HepG2 (cell line): Measurements from ENCODE around the gene CDH22. TPM values are rescaled to one million over a fixed set of nuclear protein-coding genes. Genes with fewer than 3 reads are reported as not detected.
A peak's percentile ranks its signal among the peaks of the same experiment; 100 is the strongest.

Experiments
- ATAC-seq: fragments of 200-7000 bp; cut with Tn5 transposase; 3 replicates; pipeline ENCODE4 v1.9.1; 2020; ENCODE audit warnings: mild to moderate bottlenecking, moderate library complexity
- BruUV-seq: library from RNA; stranded (reverse); fragments of 400-500 nt; replicated peaks from 2 replicates; lab custom pipeline; 2021; lab: Mats Ljungman, UMichigan
- CTCF ChIA-PET: fragments of 300-600 bp; formaldehyde crosslinking; extraction: SDS; loops from one replicate; lab custom pipeline; 2021; ENCODE audit warnings: low total read pairs, inconsistent platforms, low intra/inter-chr PET ratio; lab: Yijun Ruan, JAX
- POLR2A ChIA-PET: fragments of 350-600 bp; sonication (Branson Sonifier 250); formaldehyde crosslinking; loops from one replicate; lab custom pipeline; 2020; ENCODE audit warnings: antibody characterized with exemption, inconsistent platforms; lab: Yijun Ruan, JAX
- DNase-seq: peaks from one replicate; pipeline ENCODE4 v3.0.0-alpha.2; 2015; ENCODE audit warnings: low spot score
- FAIRE-seq: peaks from 3 replicates; lab custom pipeline; 2011; peaks lifted over from hg19 to GRCh38; lab: Jason Lieb, UNC
- H2AFZ ChIP-seq: one replicate; pipeline ENCODE4 v1.6.1; 2011; ENCODE audit warnings: low read length, inconsistent platforms
- H3K27ac ChIP-seq: fragments of 300-600 bp; 3 replicates; pipeline ENCODE4 v1.8.0; 2011; ENCODE audit warnings: mixed run types, mild to moderate bottlenecking, mixed read lengths, low read length, inconsistent platforms; ENCODE audit not compliant: insufficient read depth; ENCODE audit errors: extremely low read length
- H3K27me3 ChIP-seq, 2 experiments: fragments of 200-600 bp in 1 of 2; 2 replicates in 1 of 2; 3 replicates in 1 of 2; pipeline versions ENCODE4 v1.6.0 to v1.8.0; 2011; ENCODE audit warnings: low read length in 2 of 2, mild to moderate bottlenecking in 2 of 2, moderate library complexity in 2 of 2, inconsistent platforms in 1 of 2; ENCODE audit not compliant: insufficient read depth in 2 of 2, control insufficient read depth in 1 of 2
- H3K36me3 ChIP-seq, 2 experiments: fragments of 200-600 bp in 1 of 2; replicated peaks in 1 of 2; 2 replicates in 1 of 2; 3 replicates in 1 of 2; pipeline versions ENCODE4 v1.5.1 to v1.8.0; 2011; ENCODE audit warnings: low read length in 2 of 2, inconsistent platforms in 1 of 2; ENCODE audit not compliant: insufficient read depth in 2 of 2, control insufficient read depth in 1 of 2
- H3K4me1 ChIP-seq: 2 replicates; pipeline ENCODE4 v1.5.1; 2012; ENCODE audit warnings: low read length, inconsistent platforms; ENCODE audit not compliant: insufficient read depth
- H3K4me2 ChIP-seq: 2 replicates; pipeline ENCODE4 v1.6.0; 2011; ENCODE audit warnings: low read depth, low read length, inconsistent platforms
- H3K4me3 ChIP-seq, 3 experiments: fragments of 200-600 bp in 1 of 3; sonication (generic), shearing (Covaris generic) in 1 of 3; replicated peaks in 1 of 3; 2 replicates each; pipeline ENCODE4 v1.5.1; 2011 to 2016; ENCODE audit warnings: low read length in 3 of 3, inconsistent platforms in 2 of 3, low read depth in 2 of 3, mild to moderate bottlenecking in 2 of 3, control low read depth in 1 of 3, mixed read lengths in 1 of 3; ENCODE audit not compliant: insufficient read depth in 1 of 3
- H3K79me2 ChIP-seq: one replicate; pipeline ENCODE4 v1.6.1; 2011; ENCODE audit warnings: low read length, inconsistent platforms; ENCODE audit not compliant: insufficient read depth
- H3K9ac ChIP-seq: 2 replicates; pipeline ENCODE4 v1.6.0; 2011; ENCODE audit warnings: mild to moderate bottlenecking, low read depth, low read length, inconsistent platforms; ENCODE audit not compliant: insufficient read depth
- H3K9me3 ChIP-seq: 2 replicates; pipeline ENCODE4 v1.5.1; 2012; ENCODE audit warnings: mild to moderate bottlenecking, low read length
- H4K20me1 ChIP-seq: 2 replicates; pipeline ENCODE4 v1.6.0; 2011; ENCODE audit warnings: inconsistent platforms, mild to moderate bottlenecking, low read length, moderate library complexity; ENCODE audit not compliant: insufficient read depth
- FOXC1 ChIP-seq: sonication (generic); formaldehyde crosslinking; IDR thresholded peaks from 2 replicates; pipeline ENCODE4 v1.8.0; 2022; ENCODE audit warnings: mild to moderate bottlenecking, missing genetic modification reagents, borderline replicate concordance
- MBD4 ChIP-seq: IDR thresholded peaks from 2 replicates; pipeline ENCODE4 v1.6.1; 2012; ENCODE audit warnings: low read length, inconsistent platforms, borderline replicate concordance
- SP140L ChIP-seq: sonication (generic); formaldehyde crosslinking; IDR thresholded peaks from 2 replicates; pipeline ENCODE4 v1.4.0; 2020; ENCODE audit warnings: missing genetic modification reagents, borderline replicate concordance
- SP4 ChIP-seq: sonication (generic); formaldehyde crosslinking; IDR thresholded peaks from 2 replicates; pipeline ENCODE4 v1.8.1; 2023; ENCODE audit warnings: mild to moderate bottlenecking, missing genetic modification reagents
- TBX2 ChIP-seq: sonication (generic); formaldehyde crosslinking; IDR thresholded peaks from 2 replicates; pipeline ENCODE4 v1.5.0; 2020; ENCODE audit warnings: missing genetic modification reagents, mild to moderate bottlenecking, borderline replicate concordance
- YEATS2 ChIP-seq: sonication (generic); formaldehyde crosslinking; IDR thresholded peaks from 2 replicates; pipeline ENCODE4 v1.4.0; 2020; ENCODE audit warnings: missing genetic modification reagents, borderline replicate concordance
- ZNF335 ChIP-seq: sonication (generic); formaldehyde crosslinking; IDR thresholded peaks from 2 replicates; pipeline ENCODE4 v1.4.0; 2020; ENCODE audit warnings: missing genetic modification reagents
- ZNF33B ChIP-seq: sonication (generic); formaldehyde crosslinking; IDR thresholded peaks from 2 replicates; pipeline ENCODE4 v1.5.1; 2020; ENCODE audit warnings: mild to moderate bottlenecking, missing genetic modification reagents
- ZNF441 ChIP-seq: sonication (generic); formaldehyde crosslinking; IDR thresholded peaks from 2 replicates; pipeline ENCODE4 v1.7.0; 2021; ENCODE audit warnings: missing genetic modification reagents, borderline replicate concordance
- ZNF629 ChIP-seq: sonication (generic); formaldehyde crosslinking; conservative IDR thresholded peaks from 2 replicates; pipeline ENCODE4 v1.5.0; 2020; ENCODE audit warnings: missing genetic modification reagents
- ZNF746 ChIP-seq: sonication (generic); formaldehyde crosslinking; IDR thresholded peaks from 2 replicates; pipeline ENCODE4 v1.8.0; 2022; ENCODE audit warnings: mild to moderate bottlenecking, missing genetic modification reagents
- ZNF839 ChIP-seq: sonication (generic); formaldehyde crosslinking; IDR thresholded peaks from 2 replicates; pipeline ENCODE4 v1.4.0; 2020; ENCODE audit warnings: missing genetic modification reagents, mild to moderate bottlenecking, borderline replicate concordance
- WGBS: methylation state at CpG from one replicate; pipeline ENCODE4 v1.1.6; 2017; ENCODE audit warnings: low lambda C conversion rate; 5-methylcytosine and 5-hydroxymethylcytosine counted together
- in situ Hi-C: cut with HindIII; loops from 2 replicates; pipeline ENCODE4 v1.10.0; 2017; ENCODE audit warnings: low pct_unique_long_range_greater_than_20kb; ENCODE audit not compliant: extremely low pct_ligation_motif_present
- intact Hi-C: fragments of 100-400 bp; cut with micrococcal nuclease; formaldehyde crosslinking; loops from one replicate; pipeline ENCODE4 v1.10.0; 2022; ENCODE audit not compliant: unreplicated experiment
- polyA plus RNA-seq, 8 experiments: library from polyadenylated mRNA; depleted of rRNA in 3 of 8; stranded (reverse) in 7 of 8; unstranded in 1 of 8; fragments of >200 nt; fragmentation: Illumina TruSeq in 4 of 8; extraction: Trizol in 4 of 8; gene quantifications; 2 replicates each; pipeline versions ENCODE4 v1.2.1 to v1.2.3, GENCODE V29; 2011 to 2016; ENCODE audit warnings: low read depth in 4 of 8, missing spikeins in 1 of 8, mixed read lengths in 1 of 8; ENCODE audit not compliant: insufficient read depth in 1 of 8
- total RNA-seq, 5 experiments: library from RNA; depleted of rRNA; stranded (reverse); fragments of >200 nt; fragmentation: Illumina TruSeq; extraction: Trizol; gene quantifications; 2 replicates each; pipeline ENCODE4 v1.2.3, GENCODE V29; 2016; ENCODE audit warnings: low read depth in 1 of 5
- TF ChIP-seq, protein P1 (sequence below): IDR thresholded peaks from 2 replicates; pipeline ENCODE4 v1.6.1; 2016; ENCODE audit warnings: control low read depth

The CDH22 gene
- total and polyA plus RNA-seq, 2 of the 13 experiments (the other 11 are each of a cell fraction or from before 2014, with no cell fraction given), result not detected

GRCh38 chr20:46305331-46305972 lies 2.8 kb downstream of the CDH22 start (continued):
- TF ChIP-seq, protein P1, sequence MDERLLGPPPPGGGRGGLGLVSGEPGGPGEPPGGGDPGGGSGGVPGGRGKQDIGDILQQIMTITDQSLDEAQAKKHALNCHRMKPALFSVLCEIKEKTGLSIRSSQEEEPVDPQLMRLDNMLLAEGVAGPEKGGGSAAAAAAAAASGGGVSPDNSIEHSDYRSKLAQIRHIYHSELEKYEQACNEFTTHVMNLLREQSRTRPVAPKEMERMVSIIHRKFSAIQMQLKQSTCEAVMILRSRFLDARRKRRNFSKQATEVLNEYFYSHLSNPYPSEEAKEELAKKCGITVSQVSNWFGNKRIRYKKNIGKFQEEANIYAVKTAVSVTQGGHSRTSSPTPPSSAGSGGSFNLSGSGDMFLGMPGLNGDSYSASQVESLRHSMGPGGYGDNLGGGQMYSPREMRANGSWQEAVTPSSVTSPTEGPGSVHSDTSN, result no peak
- TF ChIP-seq SP4 (CRISPR knock-in tag), result no peak

DNA sequence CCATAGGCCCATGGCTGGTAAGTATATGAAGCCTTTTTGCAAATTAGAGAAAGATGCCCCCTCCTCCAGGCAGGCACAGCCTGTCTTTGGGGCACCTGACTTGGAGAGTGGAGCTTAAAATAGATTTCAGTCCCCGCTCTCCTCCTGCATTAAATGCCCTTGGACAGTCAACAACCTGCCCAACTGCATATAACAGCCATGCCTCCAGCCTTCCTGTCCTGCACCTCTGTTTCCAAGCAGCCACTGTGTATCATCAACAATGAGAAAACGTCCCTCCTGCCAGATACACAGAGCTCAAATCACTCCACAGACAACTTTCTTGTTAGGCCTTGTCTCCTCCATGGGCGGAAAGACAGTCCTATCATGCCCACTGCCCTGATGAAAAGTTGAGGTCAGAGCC lies 3.4 kb downstream of the CDH22 start:
- ATAC-seq, result no peak
- CTCF ChIA-PET, result interaction anchor here (1.2 kb wide), 1 partner anchor 20 kb away, joined by 3 read pairs; no protein-coding TSS in a partner anchor

GRCh38 chr20:46304361-46304760 lies 3.9 kb downstream of the CDH22 start:
- DNase-seq, result no peak
- in situ Hi-C loops, result no loop called here
- CTCF ChIA-PET, result no interaction called here
- Histone ChIP-seq H3K9ac (no peak overlapping the region), H4K20me1 (peaks cover 8% of the 10 kb centered on the region; the same call in 1 of the 2 replicates), H3K4me2 (no peak overlapping the region), H3K27ac (no peak overlapping the region), H3K9me3 (no peaks in the 10 kb centered on the region), H3K79me2 (no peaks in the 10 kb centered on the region), H2AFZ (no peak overlapping the region), H3K4me3 (no peak overlapping the region), H3K27me3 (peaks cover 41 to 69% of the 10 kb centered on the region in 2 experiments), H3K4me1 (no peaks in the 10 kb centered on the region), H3K36me3 (no peaks in the 10 kb centered on the region)
- TF ChIP-seq ZNF33B (no peak), ZNF335 (CRISPR knock-in tag) (no peak), ZNF839 (no peak), YEATS2 (CRISPR knock-in tag) (no peak), MBD4 (no peak), SP140L (CRISPR knock-in tag) (no peak), FOXC1 (CRISPR knock-in tag) (no peak), TBX2 (CRISPR knock-in tag) (no peak), ZNF441 (CRISPR knock-in tag) (no peak)
- WGBS, result 33% methylated on average over 4 of the region's 4 CpGs
- no peak for FAIRE-seq
- ATAC-seq, result no peak
- intact Hi-C loops, result no loop called here
- POLR2A ChIA-PET, result no interaction called here
- BruUV-seq, result no TSS peak

More for the DNA sequence above, 3.4 kb downstream of the CDH22 start:
- Histone ChIP-seq H3K79me2 (no peaks in the 10 kb centered on the region), H3K4me2 (no peak overlapping the region), H3K9ac (no peak overlapping the region), H3K36me3 (no peaks in the 10 kb centered on the region), H3K9me3 (no peaks in the 10 kb centered on the region), H3K27ac (no peak overlapping the region), H2AFZ (no peak overlapping the region), H3K4me3 (no peak overlapping the region), H4K20me1 (peaks cover 8% of the 10 kb centered on the region; the same call in 1 of the 2 replicates), H3K4me1 (no peaks in the 10 kb centered on the region), H3K27me3 (peaks cover 41 to 74% of the 10 kb centered on the region in 2 experiments)
- TF ChIP-seq ZNF629 (CRISPR knock-in tag) (0 out of 2 replicates have a peak, but pooled peaks have one; percentile 14), ZNF746 (CRISPR knock-in tag) (no peak)
- POLR2A ChIA-PET, result no interaction called here
- in situ Hi-C loops, result no loop called here
- no peak for FAIRE-seq
- 9% methylated on average over 3 of the region's 3 CpGs for WGBS
- DNase-seq, result no peak
- intact Hi-C loops, result no loop called here
- BruUV-seq, result no TSS peak
